Ishikawa (cell line): Measurements from ENCODE around the gene WSCD1.

Experiments used
- CEBPB ChIP-seq: IDR thresholded peaks from 2 replicates; pipeline ENCODE4 v1.6.1; 2012
- CREB1 ChIP-seq: IDR thresholded peaks from 2 replicates; pipeline ENCODE4 v1.6.1; 2012; ENCODE audit warnings: low read depth
- EGR1 ChIP-seq: IDR thresholded peaks from 2 replicates; pipeline ENCODE4 v1.6.1; 2012
- EP300 ChIP-seq: IDR thresholded peaks from 2 replicates; pipeline ENCODE4 v1.6.1; 2012; ENCODE audit warnings: borderline replicate concordance
- FOXM1 ChIP-seq: IDR thresholded peaks from 2 replicates; pipeline ENCODE4 v1.6.1; 2012; ENCODE audit warnings: low read depth, borderline replicate concordance
- NFIC ChIP-seq: IDR thresholded peaks from 2 replicates; pipeline ENCODE4 v1.6.1; 2012
- RAD21 ChIP-seq: IDR thresholded peaks from 2 replicates; pipeline ENCODE4 v1.6.1; 2012; ENCODE audit warnings: low read depth
- REST ChIP-seq: IDR thresholded peaks from 2 replicates; pipeline ENCODE4 v1.6.1; 2012; ENCODE audit warnings: low read depth, mild to moderate bottlenecking
- TAF1 ChIP-seq: IDR thresholded peaks from 2 replicates; pipeline ENCODE4 v1.6.1; 2012; ENCODE audit warnings: low read depth, mild to moderate bottlenecking
- TCF12 ChIP-seq: IDR thresholded peaks from 2 replicates; pipeline ENCODE4 v1.6.1; 2012; ENCODE audit warnings: low read depth
- TEAD4 ChIP-seq: IDR thresholded peaks from 2 replicates; pipeline ENCODE4 v1.6.1; 2012
- YY1 ChIP-seq: IDR thresholded peaks from 2 replicates; pipeline ENCODE4 v1.6.1; 2012; ENCODE audit warnings: low read depth
- ZBTB7A ChIP-seq: IDR thresholded peaks from 2 replicates; pipeline ENCODE4 v1.6.1; 2012; ENCODE audit warnings: low read depth
- TF ChIP-seq, protein P1 (sequence below): IDR thresholded peaks from 2 replicates; pipeline ENCODE4 v1.6.1; 2012

- no peak for TF ChIP-seq REST
- no peak for TF ChIP-seq TAF1
- TF ChIP-seq YY1: no peak
- no peak for TF ChIP-seq EGR1
- TF ChIP-seq RAD21: no peak
- TF ChIP-seq EP300: no peak
- TF ChIP-seq, protein P1, sequence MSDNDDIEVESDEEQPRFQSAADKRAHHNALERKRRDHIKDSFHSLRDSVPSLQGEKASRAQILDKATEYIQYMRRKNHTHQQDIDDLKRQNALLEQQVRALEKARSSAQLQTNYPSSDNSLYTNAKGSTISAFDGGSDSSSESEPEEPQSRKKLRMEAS: no peak
- TF ChIP-seq ZBTB7A: no peak
- TF ChIP-seq FOXM1: no peak
- no peak for TF ChIP-seq CEBPB
- no peak for TF ChIP-seq TCF12
- no peak for TF ChIP-seq TEAD4
- TF ChIP-seq CREB1: no peak
- no peak for TF ChIP-seq NFIC
These were observed 2.0 kb downstream of the WSCD1 start for GRCh38 chr17:6072157-6072556.
